Measurements from ENCODE around the gene TPI1.
"Not testable (repeated sequence)": the region's sequence is repeated elsewhere in the genome, so short reads cannot be mapped to it uniquely, and the experiment has no call there.

TPI1 gene

GRCh38 chr12:6894321-6894720 lies 27.0 kb downstream of the TPI1 start:
- DNase-seq = no peak

GRCh38 chr12:6896846-6897435 lies 29.6 kb downstream of the TPI1 start:
- DNase-seq = no peak

DNA sequence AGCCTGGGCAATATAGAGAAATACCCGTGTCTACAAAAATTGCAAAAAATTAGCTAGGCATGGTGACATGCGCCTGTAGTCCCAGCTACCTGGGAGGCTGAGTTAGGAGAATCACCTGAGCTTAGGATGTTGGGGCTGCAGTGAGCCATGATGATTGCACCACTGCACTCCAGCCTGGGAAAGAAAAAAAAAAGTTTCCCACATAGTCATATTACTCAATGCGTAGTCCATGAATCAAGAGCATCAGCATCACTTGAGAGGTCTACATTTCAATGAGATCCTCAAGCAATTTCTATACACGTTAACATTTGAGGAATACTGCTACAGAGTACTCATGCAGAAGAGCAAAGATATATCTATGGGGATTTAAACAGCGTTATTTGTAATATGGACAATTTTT lies 32.1 kb downstream of the TPI1 start:
- no peak for DNase-seq

GRCh38 chr12:6899837-6900519 lies 32.6 kb downstream of the TPI1 start:
- DNase-seq = no peak

GRCh38 chr12:6902448-6902847 lies 35.1 kb downstream of the TPI1 start:
- no peak for DNase-seq

DNA sequence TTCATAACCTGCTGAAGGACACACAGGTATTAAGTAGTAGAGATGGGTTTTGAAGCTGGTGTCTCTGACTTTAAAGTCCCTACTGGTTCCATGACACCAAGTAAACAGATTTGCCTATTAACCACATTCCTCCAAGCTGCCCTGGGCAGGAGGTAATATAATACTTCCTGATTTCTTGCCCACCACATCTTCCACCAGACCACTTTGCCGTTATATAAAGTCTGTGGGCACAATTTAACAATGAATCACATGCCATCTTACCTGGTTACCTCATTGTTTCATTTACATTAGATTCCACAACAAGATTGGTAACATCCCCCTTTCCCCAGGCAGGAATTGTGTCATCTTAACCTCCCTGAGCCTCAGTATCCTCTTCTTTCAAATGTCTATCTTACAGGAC lies 36.4 kb downstream of the TPI1 start:
- DNase-seq = no peak

DNA sequence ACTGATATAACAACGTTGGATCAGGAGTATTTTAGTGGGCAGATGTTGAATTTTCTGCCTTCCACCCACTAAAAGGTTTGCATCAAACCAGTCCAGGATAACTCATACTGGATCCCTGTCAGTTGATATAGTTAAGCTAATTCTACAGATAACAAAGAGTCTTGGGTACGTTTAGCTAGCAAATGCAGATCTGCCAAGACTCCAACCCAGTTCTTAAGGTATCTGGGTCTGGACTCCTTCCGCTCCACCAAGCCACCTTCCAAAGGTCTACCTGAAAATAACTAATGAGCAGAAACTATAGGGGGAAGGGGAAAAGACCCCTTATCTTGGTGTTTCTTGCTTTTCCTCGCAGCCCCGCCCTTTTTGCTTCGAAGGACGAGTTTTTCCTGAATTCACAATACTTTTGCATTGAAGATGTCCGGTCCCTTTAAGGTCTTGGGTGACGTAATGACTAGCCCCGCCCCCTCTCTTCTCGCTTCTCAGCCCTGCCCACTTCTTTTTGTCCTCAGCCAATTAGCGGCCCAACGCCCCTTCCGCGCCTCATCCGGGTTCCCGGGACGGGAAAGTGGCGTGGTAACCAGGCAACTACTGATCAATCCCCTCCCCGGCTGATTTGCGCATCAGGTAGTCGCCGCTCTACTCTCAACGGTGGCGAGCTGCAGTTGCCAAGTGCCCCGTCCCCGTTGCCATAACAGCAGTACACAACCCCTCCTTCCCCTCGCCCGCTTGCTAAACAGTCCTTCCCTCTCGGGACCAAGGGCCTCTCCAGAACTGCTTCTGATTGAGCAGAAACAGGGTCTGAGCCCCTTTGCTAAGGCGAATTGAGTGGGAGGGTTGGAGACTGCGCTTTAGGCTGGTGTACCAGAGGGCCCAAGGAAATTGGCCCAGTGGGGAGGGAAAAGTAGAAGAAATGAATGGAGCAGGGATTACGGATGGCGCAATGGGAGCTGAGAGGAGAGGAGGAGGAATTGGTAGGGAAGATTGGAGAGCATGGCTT lies 37.2 kb downstream of the TPI1 start, which contains the start of gene LRRC23:
Gene LRRC23, plus strand, starts transcription at position 543 of the 997 bp plus-strand sequence. CDS start 812 bp downstream, outside the sequence.
- peak; percentile 100 for DNase-seq

- DNase-seq = no peak
Measured at GRCh38 chr12:6905414-6906040, 38.2 kb downstream of the TPI1 start.

DNA sequence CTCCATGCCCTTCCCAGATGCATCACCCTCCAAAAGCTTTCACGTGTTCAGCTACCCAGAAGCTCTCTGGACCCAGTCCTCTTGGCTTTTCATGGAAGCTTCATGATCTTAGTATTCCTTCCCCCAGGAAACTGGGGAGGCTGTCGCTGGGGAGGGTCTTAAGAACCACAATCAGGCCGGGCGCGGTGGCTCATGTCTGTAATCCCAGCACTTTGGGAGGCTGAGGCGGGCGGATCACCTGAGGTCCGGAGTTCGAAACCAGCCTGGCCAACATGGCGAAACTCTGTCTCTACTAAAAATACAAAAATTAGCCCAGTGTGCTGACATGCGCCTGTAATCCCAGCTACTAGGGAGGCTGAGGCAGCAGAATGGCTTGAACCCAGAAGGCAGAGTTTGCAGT lies 40.8 kb downstream of the TPI1 start:
- not testable (repeated sequence) for DNase-seq

DNA sequence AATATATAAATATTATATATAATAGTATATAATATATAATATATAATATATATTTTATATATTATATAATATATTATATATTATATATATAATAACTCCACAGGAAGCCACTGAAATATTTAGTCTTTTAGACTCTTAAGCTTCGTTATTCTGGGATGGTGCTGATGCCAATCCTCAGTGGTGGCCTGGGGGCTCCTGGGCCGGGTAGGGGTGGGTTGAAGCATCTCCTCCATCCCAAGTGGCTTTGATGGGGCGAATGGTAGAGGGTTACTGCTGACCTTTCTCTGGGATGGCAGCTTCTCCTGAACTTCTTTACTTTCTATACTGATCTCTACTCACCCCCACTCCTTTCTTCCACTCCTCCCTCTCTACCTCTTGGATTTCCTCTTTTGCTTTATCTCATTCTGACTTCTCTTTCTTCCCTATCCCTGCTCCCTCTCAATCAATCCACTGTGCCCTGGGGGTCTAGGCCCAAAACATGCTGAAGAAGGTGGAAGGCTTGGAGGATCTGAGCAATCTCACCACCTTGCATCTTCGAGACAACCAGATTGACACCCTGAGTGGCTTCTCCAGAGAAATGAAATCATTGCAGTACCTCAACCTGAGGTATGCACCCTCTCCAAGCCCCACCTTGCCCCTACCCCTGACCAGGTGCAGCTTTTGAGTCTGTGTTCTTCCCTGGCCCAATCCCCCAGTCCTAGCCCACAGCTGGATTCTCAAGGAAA lies 42.3 kb downstream of the TPI1 start:
- DNase-seq = no peak

DNA sequence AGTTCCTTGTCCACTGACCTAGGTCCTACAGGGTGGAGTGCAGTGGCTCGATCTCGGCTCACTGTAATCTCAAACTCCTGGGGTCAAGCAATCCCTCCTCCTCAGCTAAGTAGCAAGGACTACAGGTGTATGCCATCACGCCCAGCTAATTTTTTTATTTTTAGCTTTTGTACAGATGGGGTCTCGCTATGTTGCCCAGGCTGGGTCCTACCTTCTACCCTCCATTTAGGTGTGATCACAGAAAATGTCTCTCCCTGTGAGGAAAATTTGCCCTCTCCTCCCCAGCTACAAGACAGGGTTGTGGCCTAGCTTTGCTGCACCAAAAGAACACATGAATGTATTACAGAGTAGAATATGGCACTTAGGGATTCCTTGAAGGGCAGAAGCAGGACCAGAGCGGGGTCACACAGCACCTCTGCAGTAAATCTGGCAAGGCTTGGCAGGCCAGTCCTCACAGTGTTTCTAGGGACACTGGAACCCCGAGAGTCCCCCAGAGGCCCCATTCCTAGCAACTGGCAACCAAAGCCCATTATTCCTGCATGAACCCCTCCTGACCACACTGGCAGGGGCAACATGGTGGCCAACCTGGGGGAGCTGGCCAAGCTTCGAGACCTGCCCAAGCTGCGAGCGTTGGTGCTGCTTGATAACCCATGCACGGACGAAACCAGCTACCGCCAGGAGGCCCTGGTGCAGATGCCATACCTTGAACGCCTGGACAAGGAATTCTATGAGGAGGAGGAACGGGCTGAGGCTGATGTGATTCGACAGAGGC lies 45.0 kb downstream of the TPI1 start:
- no peak for DNase-seq

DNA sequence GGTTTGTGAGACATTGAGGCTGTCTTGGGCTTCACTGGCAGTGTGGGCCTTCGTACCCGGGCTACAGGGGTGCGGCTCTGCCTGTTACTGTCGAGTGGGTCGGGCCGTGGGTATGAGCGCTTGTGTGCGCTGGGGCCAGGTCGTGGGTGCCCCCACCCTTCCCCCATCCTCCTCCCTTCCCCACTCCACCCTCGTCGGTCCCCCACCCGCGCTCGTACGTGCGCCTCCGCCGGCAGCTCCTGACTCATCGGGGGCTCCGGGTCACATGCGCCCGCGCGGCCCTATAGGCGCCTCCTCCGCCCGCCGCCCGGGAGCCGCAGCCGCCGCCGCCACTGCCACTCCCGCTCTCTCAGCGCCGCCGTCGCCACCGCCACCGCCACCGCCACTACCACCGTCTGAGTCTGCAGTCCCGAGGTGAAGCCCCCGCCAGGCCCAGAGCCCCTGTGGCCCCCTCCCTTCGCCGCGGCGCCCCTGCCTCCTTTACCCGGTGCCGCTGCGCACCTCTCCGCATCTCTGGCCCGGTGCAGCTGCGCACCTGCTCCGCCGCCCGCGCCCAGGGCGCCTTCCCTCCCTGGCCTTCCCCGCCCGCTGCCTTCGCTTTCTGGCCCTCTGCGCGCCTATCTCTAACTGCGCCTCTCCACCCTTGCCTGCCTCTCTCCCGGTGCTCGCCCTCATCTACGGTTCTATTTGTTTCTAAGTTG lies 47.1 kb downstream of the TPI1 start, which contains the start of gene ENO2:
Gene ENO2, plus strand, starts transcription at position 335 of the 701 bp plus-strand sequence. CDS start 1,253 bp downstream, outside the sequence.
- DNase-seq = peak; percentile 85

- no peak for DNase-seq
Measured at GRCh38 chr12:6914947-6915788, 47.8 kb downstream of the TPI1 start.

- no peak for DNase-seq
Measured at GRCh38 chr12:6915789-6916285, 48.5 kb downstream of the TPI1 start.

GRCh38 chr12:6916426-6917200 lies 49.3 kb downstream of the TPI1 start:
- DNase-seq = no peak

DNA sequence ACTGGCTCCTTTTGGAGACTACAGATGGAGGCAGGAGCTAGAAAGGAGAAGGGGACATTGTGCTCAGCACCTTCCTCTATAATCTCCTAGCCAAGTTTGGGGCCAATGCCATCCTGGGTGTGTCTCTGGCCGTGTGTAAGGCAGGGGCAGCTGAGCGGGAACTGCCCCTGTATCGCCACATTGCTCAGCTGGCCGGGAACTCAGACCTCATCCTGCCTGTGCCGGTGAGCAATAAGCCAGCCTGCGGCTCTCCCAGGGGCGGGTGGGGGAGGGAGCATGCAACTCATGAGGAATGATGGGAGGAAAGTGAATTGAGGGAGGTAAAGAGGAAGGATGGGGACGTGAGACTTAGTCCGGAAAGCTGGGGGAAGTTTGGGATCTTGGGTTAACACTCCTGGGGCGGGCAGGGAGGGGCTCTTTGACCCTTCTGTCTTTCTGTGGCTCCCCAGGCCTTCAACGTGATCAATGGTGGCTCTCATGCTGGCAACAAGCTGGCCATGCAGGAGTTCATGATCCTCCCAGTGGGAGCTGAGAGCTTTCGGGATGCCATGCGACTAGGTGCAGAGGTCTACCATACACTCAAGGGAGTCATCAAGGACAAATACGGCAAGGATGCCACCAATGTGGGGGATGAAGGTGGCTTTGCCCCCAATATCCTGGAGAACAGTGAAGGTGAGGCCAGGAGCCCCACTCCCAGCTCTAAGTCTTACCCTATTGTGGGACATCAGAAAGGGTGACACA lies 50.3 kb downstream of the TPI1 start:
- peak; percentile 83 for DNase-seq

DNA sequence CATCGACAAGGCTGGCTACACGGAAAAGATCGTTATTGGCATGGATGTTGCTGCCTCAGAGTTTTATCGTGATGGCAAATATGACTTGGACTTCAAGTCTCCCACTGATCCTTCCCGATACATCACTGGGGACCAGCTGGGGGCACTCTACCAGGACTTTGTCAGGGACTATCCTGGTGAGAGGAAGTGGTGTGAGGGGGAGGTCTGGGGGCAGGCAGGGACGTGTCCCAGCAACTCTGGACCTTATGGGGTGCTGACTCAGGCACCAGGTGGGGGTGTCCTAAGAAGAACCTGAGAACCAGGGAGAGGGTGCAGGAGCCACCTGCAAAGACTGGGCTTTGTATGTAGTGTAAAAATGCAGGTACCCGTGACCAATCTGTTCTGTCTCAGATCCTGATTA lies 52.3 kb downstream of the TPI1 start:
- peak; percentile 50 for DNase-seq

Data from islet precursor cell (in vitro differentiated cells).